HepG2 (cell line): ENCODE results near the gene BCKDHB. TPM values are rescaled to one million over a fixed set of nuclear protein-coding genes. Genes with fewer than 3 reads are reported as not detected.

Source experiments
- CEBPB ChIP-seq: IDR thresholded peaks from 2 replicates; pipeline ENCODE4 v1.6.1; 2011; ENCODE audit warnings: low read depth, low read length, improper control_type of control experiment, borderline replicate concordance
- FOXC1 ChIP-seq: sonication (generic); formaldehyde crosslinking; IDR thresholded peaks from 2 replicates; pipeline ENCODE4 v1.8.0; 2022; ENCODE audit warnings: mild to moderate bottlenecking, missing genetic modification reagents, borderline replicate concordance
- NFE2L2 ChIP-seq: fragments of 150-350 bp; IDR thresholded peaks from 2 replicates; pipeline ENCODE4 v1.6.1; 2014; ENCODE audit warnings: low read length
- PBX2 ChIP-seq: IDR thresholded peaks from 2 replicates; pipeline ENCODE4 v1.6.1; 2016; ENCODE audit warnings: control low read depth
- POLR2G ChIP-seq: fragments of 200-400 bp; formaldehyde crosslinking; IDR thresholded peaks from 2 replicates; pipeline ENCODE4 v1.6.1; 2018; ENCODE audit warnings: mild to moderate bottlenecking, low read depth, low read length, moderate library complexity
- SKIL ChIP-seq: sonication (generic); formaldehyde crosslinking; IDR thresholded peaks from 2 replicates; pipeline ENCODE4 v1.8.0; 2022; ENCODE audit warnings: missing genetic modification reagents, mild to moderate bottlenecking, moderate library complexity, borderline replicate concordance
- ZBTB40 ChIP-seq, 2 experiments: fragments of 450-650 bp in 1 of 2; sonication (generic) in 1 of 2; formaldehyde crosslinking in 1 of 2; IDR thresholded peaks; 2 replicates each; pipeline versions ENCODE4 v1.6.1 to v1.8.0; 2016 to 2022; ENCODE audit warnings: antibody characterized with exemption in 1 of 2, mild to moderate bottlenecking in 1 of 2, missing genetic modification reagents in 1 of 2
- ZNF276 ChIP-seq: sonication (generic); formaldehyde crosslinking; IDR thresholded peaks from 2 replicates; pipeline ENCODE4 v1.4.0; 2020; ENCODE audit warnings: mild to moderate bottlenecking, low read depth, missing genetic modification reagents
- ZNF800 ChIP-seq: sonication (generic); formaldehyde crosslinking; IDR thresholded peaks from 2 replicates; pipeline ENCODE4 v1.4.0; 2020; ENCODE audit warnings: missing genetic modification reagents
- polyA plus RNA-seq, 8 experiments: library from polyadenylated mRNA; depleted of rRNA in 3 of 8; stranded (reverse) in 7 of 8; unstranded in 1 of 8; fragments of >200 nt; fragmentation: Illumina TruSeq in 4 of 8; extraction: Trizol in 4 of 8; gene quantifications; 2 replicates each; pipeline versions ENCODE4 v1.2.1 to v1.2.3, GENCODE V29; 2011 to 2016; ENCODE audit warnings: low read depth in 4 of 8, missing spikeins in 1 of 8, mixed read lengths in 1 of 8; ENCODE audit not compliant: insufficient read depth in 1 of 8
- total RNA-seq, 5 experiments: library from RNA; depleted of rRNA; stranded (reverse); fragments of >200 nt; fragmentation: Illumina TruSeq; extraction: Trizol; gene quantifications; 2 replicates each; pipeline ENCODE4 v1.2.3, GENCODE V29; 2016; ENCODE audit warnings: low read depth in 1 of 5

BCKDHB gene
- total and polyA plus RNA-seq, 2 of the 13 experiments (the other 11 are each of a cell fraction or from before 2014, with no cell fraction given) = 10.8 to 13.6 TPM

GRCh38 chr6:80106418-80107235, at the start of gene BCKDHB (continued):
- peak; percentile 60; the same call in 1 of the 2 replicates for TF ChIP-seq FOXC1 (CRISPR knock-in tag)
- TF ChIP-seq CEBPB = no peak
- TF ChIP-seq PBX2 (CRISPR knock-in tag) = no peak
- TF ChIP-seq NFE2L2 = no peak
- 0 out of 2 replicates have a peak, but pooled peaks have one; percentile 44 for TF ChIP-seq ZNF800 (CRISPR knock-in tag)
- TF ChIP-seq ZNF276 (CRISPR knock-in tag) = no peak
- TF ChIP-seq SKIL = no peak
- no peak for TF ChIP-seq ZBTB40 (IDR thresholded peaks at IDR 0.05)
- TF ChIP-seq ZBTB40 (CRISPR knock-in tag; IDR thresholded peaks at IDR 0.05) = peak; percentile 45
- TF ChIP-seq POLR2G = peak; percentile 94
